Measurements from ENCODE around the gene ANKRD13D. TPM values are rescaled to one million over a fixed set of nuclear protein-coding genes. Genes with fewer than 3 reads are reported as not detected.

Gene ANKRD13D
- total and polyA plus RNA-seq, 2 of the 8 experiments (the other 6 are each of a cell fraction or from before 2014, with no cell fraction given) = 24.9 to 26.5 TPM

DNA sequence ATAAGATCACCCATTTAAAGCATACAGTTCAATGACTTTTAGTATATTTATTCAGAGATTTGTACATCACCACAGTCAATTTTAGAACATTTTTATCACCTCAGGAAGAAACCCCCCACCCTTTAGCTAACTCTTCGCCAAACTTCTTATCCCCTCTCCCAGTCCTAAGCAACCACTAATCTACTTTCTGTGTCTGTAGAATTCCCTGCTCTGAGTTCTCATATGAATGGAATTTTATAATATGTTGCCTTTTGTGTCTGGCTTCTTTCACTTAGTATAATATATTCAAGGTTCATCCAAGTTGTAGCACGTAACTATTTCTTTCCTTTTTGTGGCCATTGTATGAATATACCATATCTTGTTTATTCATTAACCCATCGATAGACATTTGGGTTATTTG is 3.6 kb downstream of the ANKRD13D start:
- no peak for DNase-seq (ENCODE audit: low read depth in 1 of 2, low spot score in 2 of 2)
- Histone ChIP-seq H4K91ac (replicated peaks; ENCODE audit: insufficient read length, low read length) (no peak overlapping the region), H3K23ac (ENCODE audit: insufficient read length) (no peak overlapping the region), H2BK20ac (ENCODE audit: low read length) (no peak overlapping the region), H3K36me3 (ENCODE audit: control insufficient read depth in 2 of 4, insufficient read depth in 4 of 4, low read length in 3 of 4) (peaks cover 0 to 13% (median 5%) of the 10 kb centered on the region in 4 experiments; a peak in 3 of 8 replicates), H3K56ac (replicated peaks; ENCODE audit: insufficient read length, low read depth, low read length) (no peak overlapping the region), H3K14ac (ENCODE audit: insufficient read length) (no peak overlapping the region), H3K27me3 (replicated peaks in 1 of 4; ENCODE audit: control insufficient read depth in 3 of 4, extremely low read depth in 1 of 4, insufficient read depth in 3 of 4, low read length in 3 of 4) (no peaks in the 10 kb centered on the region), H3K4ac (replicated peaks; ENCODE audit: insufficient read length, low read depth, low read length) (no peak overlapping the region), H2AFZ (ENCODE audit: low read length) (no peak overlapping the region), H2BK15ac (ENCODE audit: low read length) (no peak overlapping the region), H3K23me2 (ENCODE audit: low read depth, low read length) (peaks cover 7% of the 10 kb centered on the region; the same call in 1 of the 2 replicates), H3K9ac (replicated peaks in 1 of 4; ENCODE audit: extremely low read depth in 1 of 4, low read depth in 3 of 4, low read length in 3 of 4) (no peak overlapping the region), H2BK5ac (ENCODE audit: low read depth, low read length) (no peak overlapping the region), H3K79me1 (ENCODE audit: low read depth, low read length) (no peaks in the 10 kb centered on the region; the same call in 1 of the 2 replicates), H3K9me3 (ENCODE audit: insufficient read depth in 2 of 2, low read depth in 1 of 2, low read length in 1 of 2) (no peaks in the 10 kb centered on the region; a peak in 1 of 4 replicates), H3K4me1 (replicated peaks in 1 of 4; ENCODE audit: control insufficient read depth in 3 of 4, insufficient read depth in 4 of 4, low read length in 3 of 4) (peaks cover 0 to 13% (median 11%) of the 10 kb centered on the region in 4 experiments; a peak in 6 of 7 replicates), H3K18ac (ENCODE audit: extremely low read depth, low read length) (no peak overlapping the region), H3K4me3 (ENCODE audit: extremely low read depth in 1 of 4, insufficient read depth in 2 of 4, low read depth in 3 of 4, low read length in 4 of 4) (no peak overlapping the region), H3K79me2 (ENCODE audit: control insufficient read depth in 1 of 2, insufficient read depth in 2 of 2, low read length in 2 of 2) (no peaks in the 10 kb centered on the region; a peak in 1 of 4 replicates), H2BK120ac (replicated peaks; ENCODE audit: low read depth, low read length) (no peak overlapping the region), H3K4me2 (ENCODE audit: insufficient read depth in 1 of 2, low read depth in 2 of 2, low read length in 2 of 2) (no peak overlapping the region), H4K20me1 (replicated peaks in 1 of 2; ENCODE audit: control insufficient read depth in 1 of 2, insufficient read depth in 2 of 2, low read length in 2 of 2) (peaks cover 0 to 4% of the 10 kb centered on the region in 2 experiments), H2AK5ac (ENCODE audit: low read depth, low read length) (no peak overlapping the region), H2BK12ac (ENCODE audit: low read depth, low read length) (no peak overlapping the region), H3K27ac (ENCODE audit: low read depth, low read length) (no peak overlapping the region), H4K8ac (ENCODE audit: extremely low read depth, insufficient read depth, low read length) (no peak overlapping the region), H4K5ac (ENCODE audit: insufficient read length, low read depth, low read length) (no peak overlapping the region)
- no peak for TF ChIP-seq CREB1 (IDR thresholded peaks at IDR 0.05)
- TF ChIP-seq SP1 (IDR thresholded peaks at IDR 0.05; ENCODE audit: low read depth, low read length) = no peak
- TF ChIP-seq RXRA (IDR thresholded peaks at IDR 0.05; ENCODE audit: insufficient read depth, low read depth, low read length) = no peak
- TF ChIP-seq NRF1 (IDR thresholded peaks at IDR 0.05; ENCODE audit: low read depth, low read length) = no peak
- no peak for TF ChIP-seq HDAC2 (IDR thresholded peaks at IDR 0.05; ENCODE audit: borderline replicate concordance in 1 of 2, low read depth in 2 of 2, low read length in 2 of 2)
- TF ChIP-seq POLR2AphosphoS5 (IDR thresholded peaks at IDR 0.05; ENCODE audit: low read depth, low read length) = no peak
- no peak for TF ChIP-seq CTBP2 (IDR thresholded peaks at IDR 0.05; ENCODE audit: borderline replicate concordance, insufficient read depth, insufficient read length, low read length)
- no peak for TF ChIP-seq RBBP5 (IDR thresholded peaks at IDR 0.05; ENCODE audit: borderline replicate concordance, low read depth, low read length)
- no peak for TF ChIP-seq SRF (IDR thresholded peaks at IDR 0.05; ENCODE audit: low read depth, low read length)
- TF ChIP-seq ZNF274 (IDR thresholded peaks at IDR 0.05; ENCODE audit: borderline replicate concordance, extremely low read depth, low read length) = no peak
- no peak for TF ChIP-seq JUN (IDR thresholded peaks at IDR 0.05; ENCODE audit: low read depth, low read length)
- no peak for TF ChIP-seq TBP (IDR thresholded peaks at IDR 0.05; ENCODE audit: low read depth, low read length)
- TF ChIP-seq EGR1 (IDR thresholded peaks at IDR 0.05; ENCODE audit: borderline replicate concordance, low read depth, low read length) = no peak
- TF ChIP-seq, protein P1, sequence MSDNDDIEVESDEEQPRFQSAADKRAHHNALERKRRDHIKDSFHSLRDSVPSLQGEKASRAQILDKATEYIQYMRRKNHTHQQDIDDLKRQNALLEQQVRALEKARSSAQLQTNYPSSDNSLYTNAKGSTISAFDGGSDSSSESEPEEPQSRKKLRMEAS (IDR thresholded peaks at IDR 0.05) = no peak
- ChIA-PET CTCF (ENCODE audit: partially characterized antibody) (interaction anchor here (0.7 to 2.0 kb wide), 5 partner anchors 15 to 89 kb away, joined by 3 to 6 read pairs (median 3); no protein-coding TSS in a partner anchor), POLR2A (ENCODE audit: partially characterized antibody) (interaction anchor here (0.9 to 7.9 kb wide), 2 partner anchors 9 to 52 kb away, joined by 3 to 106 read pairs; partner anchors contain the start of gene SSH3)
- WGBS, 2 experiments (ENCODE audit: extremely low coverage in 1 of 2, insufficient coverage in 1 of 2, insufficient read length in 1 of 2, insufficient replicate concordance in 2 of 2, low coverage in 1 of 2, low lambda C conversion rate in 2 of 2, missing lambda C conversion rate in 1 of 2) = 58% methylated on average over 3 of the region's 3 CpGs; no CpG with 5 or more reads in 1 of the 2 experiments
- no peak for FAIRE-seq
